HepG2 (cell line): ENCODE data around the gene GRIFIN. TPM values are rescaled to one million over a fixed set of nuclear protein-coding genes. Genes with fewer than 3 reads are reported as not detected.

ENCODE experiments used
- ATAC-seq: fragments of 200-7000 bp; cut with Tn5 transposase; 3 replicates; pipeline ENCODE4 v1.9.1; 2020; ENCODE audit warnings: mild to moderate bottlenecking, moderate library complexity
- BruUV-seq: library from RNA; stranded (reverse); fragments of 400-500 nt; replicated peaks from 2 replicates; lab custom pipeline; 2021; lab: Mats Ljungman, UMichigan
- CTCF ChIA-PET: fragments of 300-600 bp; formaldehyde crosslinking; extraction: SDS; loops from one replicate; lab custom pipeline; 2021; ENCODE audit warnings: low total read pairs, inconsistent platforms, low intra/inter-chr PET ratio; lab: Yijun Ruan, JAX
- POLR2A ChIA-PET: fragments of 350-600 bp; sonication (Branson Sonifier 250); formaldehyde crosslinking; loops from one replicate; lab custom pipeline; 2020; ENCODE audit warnings: antibody characterized with exemption, inconsistent platforms; lab: Yijun Ruan, JAX
- DNase-seq: peaks from one replicate; pipeline ENCODE4 v3.0.0-alpha.2; 2015; ENCODE audit warnings: low spot score
- FAIRE-seq: peaks from 3 replicates; lab custom pipeline; 2011; peaks lifted over from hg19 to GRCh38; lab: Jason Lieb, UNC
- H2AFZ ChIP-seq: one replicate; pipeline ENCODE4 v1.6.1; 2011; ENCODE audit warnings: low read length, inconsistent platforms
- H3K27ac ChIP-seq: fragments of 300-600 bp; 3 replicates; pipeline ENCODE4 v1.8.0; 2011; ENCODE audit warnings: mixed run types, mild to moderate bottlenecking, mixed read lengths, low read length, inconsistent platforms; ENCODE audit not compliant: insufficient read depth; ENCODE audit errors: extremely low read length
- H3K27me3 ChIP-seq, 2 experiments: fragments of 200-600 bp in 1 of 2; 2 replicates in 1 of 2; 3 replicates in 1 of 2; pipeline versions ENCODE4 v1.6.0 to v1.8.0; 2011; ENCODE audit warnings: low read length in 2 of 2, mild to moderate bottlenecking in 2 of 2, moderate library complexity in 2 of 2, inconsistent platforms in 1 of 2; ENCODE audit not compliant: insufficient read depth in 2 of 2, control insufficient read depth in 1 of 2
- H3K36me3 ChIP-seq, 2 experiments: fragments of 200-600 bp in 1 of 2; replicated peaks in 1 of 2; 2 replicates in 1 of 2; 3 replicates in 1 of 2; pipeline versions ENCODE4 v1.5.1 to v1.8.0; 2011; ENCODE audit warnings: low read length in 2 of 2, inconsistent platforms in 1 of 2; ENCODE audit not compliant: insufficient read depth in 2 of 2, control insufficient read depth in 1 of 2
- H3K4me1 ChIP-seq: 2 replicates; pipeline ENCODE4 v1.5.1; 2012; ENCODE audit warnings: low read length, inconsistent platforms; ENCODE audit not compliant: insufficient read depth
- H3K4me2 ChIP-seq: 2 replicates; pipeline ENCODE4 v1.6.0; 2011; ENCODE audit warnings: low read depth, low read length, inconsistent platforms
- H3K4me3 ChIP-seq, 3 experiments: fragments of 200-600 bp in 1 of 3; sonication (generic), shearing (Covaris generic) in 1 of 3; replicated peaks in 1 of 3; 2 replicates each; pipeline ENCODE4 v1.5.1; 2011 to 2016; ENCODE audit warnings: low read length in 3 of 3, inconsistent platforms in 2 of 3, low read depth in 2 of 3, mild to moderate bottlenecking in 2 of 3, control low read depth in 1 of 3, mixed read lengths in 1 of 3; ENCODE audit not compliant: insufficient read depth in 1 of 3
- H3K79me2 ChIP-seq: one replicate; pipeline ENCODE4 v1.6.1; 2011; ENCODE audit warnings: low read length, inconsistent platforms; ENCODE audit not compliant: insufficient read depth
- H3K9ac ChIP-seq: 2 replicates; pipeline ENCODE4 v1.6.0; 2011; ENCODE audit warnings: mild to moderate bottlenecking, low read depth, low read length, inconsistent platforms; ENCODE audit not compliant: insufficient read depth
- H3K9me3 ChIP-seq: 2 replicates; pipeline ENCODE4 v1.5.1; 2012; ENCODE audit warnings: mild to moderate bottlenecking, low read length
- H4K20me1 ChIP-seq: 2 replicates; pipeline ENCODE4 v1.6.0; 2011; ENCODE audit warnings: inconsistent platforms, mild to moderate bottlenecking, low read length, moderate library complexity; ENCODE audit not compliant: insufficient read depth
- ARID5B ChIP-seq: IDR thresholded peaks from 2 replicates; pipeline ENCODE4 v1.4.0; 2020; ENCODE audit warnings: mild to moderate bottlenecking, missing genetic modification reagents
- CTCF ChIP-seq: sonication (generic); formaldehyde crosslinking; IDR thresholded peaks from 2 replicates; pipeline ENCODE4 v1.5.0; 2020; ENCODE audit warnings: mild to moderate bottlenecking, missing genetic modification reagents, moderate library complexity
- EZH2 ChIP-seq: conservative IDR thresholded peaks from 2 replicates; pipeline ENCODE4 v1.6.1; 2012; ENCODE audit warnings: mild to moderate bottlenecking, low read depth, low read length, moderate library complexity
- FOXO1 ChIP-seq: sonication (generic); formaldehyde crosslinking; IDR thresholded peaks from 2 replicates; pipeline ENCODE4 v1.4.0; 2020; ENCODE audit warnings: missing genetic modification reagents
- KMT2A ChIP-seq: sonication (generic); formaldehyde crosslinking; IDR thresholded peaks from 2 replicates; pipeline ENCODE4 v1.4.0; 2020; ENCODE audit warnings: missing genetic modification reagents
- MYPOP ChIP-seq: sonication (generic); formaldehyde crosslinking; IDR thresholded peaks from 2 replicates; pipeline ENCODE4 v1.8.1; 2023; ENCODE audit warnings: mild to moderate bottlenecking, moderate library complexity, missing genetic modification reagents
- SOX13 ChIP-seq, 3 experiments: fragments of 450-650 bp in 1 of 3; sonication (generic) in 1 of 3; formaldehyde crosslinking in 1 of 3; IDR thresholded peaks in 2 of 3; conservative IDR thresholded peaks in 1 of 3; 2 replicates each; pipeline versions ENCODE4 v1.5.0 to v1.6.1; 2016 to 2020; ENCODE audit warnings: antibody characterized with exemption in 1 of 3, mild to moderate bottlenecking in 1 of 3, missing compliant biosample characterization in 1 of 3, missing genetic modification reagents in 1 of 3, moderate library complexity in 1 of 3
- ZBTB43 ChIP-seq: sonication (generic); formaldehyde crosslinking; conservative IDR thresholded peaks from 2 replicates; pipeline ENCODE4 v1.4.0; 2020; ENCODE audit warnings: missing genetic modification reagents
- ZMAT5 ChIP-seq: sonication (generic); formaldehyde crosslinking; IDR thresholded peaks from 2 replicates; pipeline ENCODE4 v1.5.0; 2020; ENCODE audit warnings: mild to moderate bottlenecking, low read depth, missing genetic modification reagents, borderline replicate concordance
- ZNF256 ChIP-seq: sonication (generic); formaldehyde crosslinking; conservative IDR thresholded peaks from 2 replicates; pipeline ENCODE4 v1.4.0; 2020; ENCODE audit warnings: missing genetic modification reagents
- ZNF784 ChIP-seq: sonication (generic); formaldehyde crosslinking; IDR thresholded peaks from 2 replicates; pipeline ENCODE4 v1.5.1; 2020; ENCODE audit warnings: missing genetic modification reagents, mild to moderate bottlenecking, borderline replicate concordance
- WGBS: methylation state at CpG from one replicate; pipeline ENCODE4 v1.1.6; 2017; ENCODE audit warnings: low lambda C conversion rate; 5-methylcytosine and 5-hydroxymethylcytosine counted together
- in situ Hi-C: cut with HindIII; loops from 2 replicates; pipeline ENCODE4 v1.10.0; 2017; ENCODE audit warnings: low pct_unique_long_range_greater_than_20kb; ENCODE audit not compliant: extremely low pct_ligation_motif_present
- intact Hi-C: fragments of 100-400 bp; cut with micrococcal nuclease; formaldehyde crosslinking; loops from one replicate; pipeline ENCODE4 v1.10.0; 2022; ENCODE audit not compliant: unreplicated experiment
- polyA plus RNA-seq, 8 experiments: library from polyadenylated mRNA; depleted of rRNA in 3 of 8; stranded (reverse) in 7 of 8; unstranded in 1 of 8; fragments of >200 nt; fragmentation: Illumina TruSeq in 4 of 8; extraction: Trizol in 4 of 8; gene quantifications; 2 replicates each; pipeline versions ENCODE4 v1.2.1 to v1.2.3, GENCODE V29; 2011 to 2016; ENCODE audit warnings: low read depth in 4 of 8, missing spikeins in 1 of 8, mixed read lengths in 1 of 8; ENCODE audit not compliant: insufficient read depth in 1 of 8
- total RNA-seq, 5 experiments: library from RNA; depleted of rRNA; stranded (reverse); fragments of >200 nt; fragmentation: Illumina TruSeq; extraction: Trizol; gene quantifications; 2 replicates each; pipeline ENCODE4 v1.2.3, GENCODE V29; 2016; ENCODE audit warnings: low read depth in 1 of 5

Gene GRIFIN
- total and polyA plus RNA-seq, 2 of the 13 experiments (the other 11 are each of a cell fraction or from before 2014, with no cell fraction given) = not detected

GRCh38 chr7:2520131-2520760, 44.0 kb upstream of the GRIFIN start:
- in situ Hi-C loops (no loop called here), intact Hi-C loops (loop anchor here (5.0 kb wide), 1 partner anchor 43 kb away; the partner anchor contains the start of gene GRIFIN)
- no peak overlapping the region for H3K27ac ChIP-seq
- WGBS = 0% methylated on average over 1 of the region's 37 CpGs
- POLR2A ChIA-PET = no interaction called here
- H3K9ac ChIP-seq = no peak overlapping the region
- no TSS peak for BruUV-seq
- peaks cover 74% of the 10 kb centered on the region for H3K4me1 ChIP-seq
- peaks cover 4 to 69% of the 10 kb centered on the region in 2 experiments for H3K27me3 ChIP-seq
- DNase-seq (no peak), FAIRE-seq (no peak), ATAC-seq (peak; percentile 13)
- H3K36me3 ChIP-seq = no peaks in the 10 kb centered on the region
- H3K4me2 ChIP-seq = peak overlapping the region; percentile 66
- no peak overlapping the region for H2AFZ ChIP-seq
- H3K9me3 ChIP-seq = no peaks in the 10 kb centered on the region
- no peaks in the 10 kb centered on the region for H4K20me1 ChIP-seq
- H3K4me3 ChIP-seq = peak overlapping the region in 2 of 3 experiments; percentile 54 to 66; a peak in 3 of 6 replicates
- no peaks in the 10 kb centered on the region for H3K79me2 ChIP-seq
- CTCF ChIA-PET = no interaction called here
- TF ChIP-seq SOX13 (IDR thresholded peaks at IDR 0.05) = no peak
- no peak for TF ChIP-seq SOX13 (CRISPR knock-in tag; conservative IDR thresholded peaks at IDR 0.05 in 1 of 2, IDR thresholded peaks at IDR 0.05 in 1 of 2)
- TF ChIP-seq ZNF784 = 0 out of 2 replicates have a peak, but pooled peaks have one; percentile 35
- TF ChIP-seq KMT2A = no peak
- 0 out of 2 replicates have a peak, but pooled peaks have one; percentile 13 for TF ChIP-seq CTCF (CRISPR knock-in tag)
- TF ChIP-seq ZNF256 (CRISPR knock-in tag) = no peak
- no peak for TF ChIP-seq FOXO1 (CRISPR knock-in tag)
- TF ChIP-seq EZH2 = peak; percentile 59; the same call in 1 of the 2 replicates
- no peak for TF ChIP-seq ZMAT5 (CRISPR knock-in tag)
- no peak for TF ChIP-seq ZBTB43
- no peak for TF ChIP-seq ARID5B
- peak; percentile 31; the same call in 1 of the 2 replicates for TF ChIP-seq MYPOP (CRISPR knock-in tag)
